ENCODE data around the gene UBXN11. TPM values are rescaled to one million over a fixed set of nuclear protein-coding genes. Genes with fewer than 3 reads are reported as not detected.
A peak's percentile ranks its signal among the peaks of the same experiment; 100 is the strongest.

Gene UBXN11
- total RNA-seq, 1 donor from 2014 or later = 30.3 TPM

DNA sequence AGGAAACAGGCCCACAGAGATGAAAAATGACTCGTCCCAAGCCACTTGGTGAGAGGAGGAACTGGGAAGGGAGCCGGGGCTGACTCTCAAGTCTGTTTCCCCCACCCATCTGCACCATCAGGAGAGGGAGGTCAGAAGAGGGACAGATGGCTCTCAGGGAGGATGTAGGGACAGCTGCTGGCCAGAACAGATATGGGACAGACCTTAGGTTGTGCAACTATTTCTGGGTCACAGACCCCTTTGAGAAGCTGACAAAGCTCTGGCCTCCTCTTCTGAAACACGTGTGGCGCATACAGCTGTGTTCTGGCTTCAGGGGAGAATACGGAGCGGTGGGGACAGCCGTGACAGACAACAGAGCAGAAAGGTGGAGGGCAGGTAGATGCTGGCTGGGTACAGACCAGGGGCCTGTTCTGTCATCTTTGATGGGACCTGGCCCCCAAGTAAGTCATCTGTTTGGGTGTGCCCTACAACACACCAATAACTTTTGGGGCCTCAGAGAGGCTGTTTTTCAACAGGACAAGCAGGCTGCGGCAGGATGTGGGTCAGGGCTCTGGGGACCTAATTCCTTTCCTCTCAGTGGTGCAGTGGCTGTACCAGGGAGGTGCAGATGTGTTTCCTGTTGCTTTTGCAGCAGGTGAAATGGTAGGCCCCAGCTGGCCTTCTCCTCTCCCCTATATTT, 19.3 kb downstream of the UBXN11 start:
- no peak for DNase-seq (ENCODE audit: low spot score)

DNA sequence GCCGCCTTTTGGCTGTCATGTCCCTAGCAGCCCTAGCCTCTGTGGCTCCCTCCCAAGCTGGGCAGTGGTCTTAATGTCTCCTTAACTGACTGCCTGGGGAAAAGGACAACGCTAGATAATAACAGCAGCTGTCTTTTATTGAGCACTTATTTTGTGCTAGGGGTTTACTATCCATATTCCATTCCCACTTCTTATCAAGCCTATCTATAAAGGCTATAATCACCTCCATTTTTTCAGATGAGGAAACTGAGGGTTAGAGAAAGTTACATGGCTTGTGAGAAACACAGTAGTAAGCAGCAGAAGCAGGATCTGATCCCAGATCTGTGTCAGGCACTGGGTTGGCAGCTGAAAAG, 20.4 kb downstream of the UBXN11 start:
- no peak for DNase-seq (ENCODE audit: low spot score)

- DNase-seq (ENCODE audit: low spot score) = no peak
These were observed 20.9 kb downstream of the UBXN11 start for GRCh38 chr1:26285366-26286063.

- peak; percentile 79 for DNase-seq (ENCODE audit: low spot score)
These were observed 21.7 kb downstream of the UBXN11 start for GRCh38 chr1:26284597-26285347.

DNA sequence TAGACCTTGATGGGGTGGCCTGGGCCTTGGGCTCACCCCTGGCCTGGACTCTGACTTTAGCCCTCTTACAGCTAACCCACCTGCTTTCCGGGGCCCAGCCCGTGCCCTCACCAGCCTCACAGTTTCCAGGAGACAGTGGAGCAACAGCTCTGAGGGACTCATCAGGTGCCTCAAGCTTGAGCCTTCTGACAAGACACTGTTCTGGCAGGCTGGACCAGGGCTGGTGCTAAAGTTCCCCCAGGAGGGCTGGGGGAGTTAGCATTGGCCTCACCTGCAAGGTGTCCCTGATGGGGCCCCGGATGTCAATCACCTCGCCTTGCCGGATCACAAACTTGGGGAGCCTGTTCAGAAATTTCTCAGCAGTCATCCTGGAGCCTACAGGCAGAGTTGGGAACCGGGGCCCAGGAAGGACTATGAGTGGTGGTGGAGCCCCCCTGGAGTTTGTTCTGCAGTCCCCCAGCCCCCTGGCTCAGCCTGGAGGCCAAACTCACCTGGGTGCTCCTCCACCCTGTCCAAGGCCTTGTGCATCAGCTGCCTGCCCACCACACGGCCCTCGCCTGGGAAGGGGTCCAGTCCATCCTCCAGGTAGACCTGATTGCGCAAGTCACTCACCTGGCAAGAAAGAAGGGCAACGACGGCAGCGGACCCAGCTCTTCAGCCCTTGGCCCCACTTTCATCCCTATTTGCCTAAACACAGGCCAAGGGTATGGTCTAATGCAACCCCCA, 22.4 kb downstream of the UBXN11 start:
- DNase-seq (ENCODE audit: low spot score) = no peak

- no peak for DNase-seq (ENCODE audit: low spot score)
These were observed 23.1 kb downstream of the UBXN11 start for GRCh38 chr1:26283279-26283853.

- no peak for DNase-seq (ENCODE audit: low spot score)
These were observed 24.0 kb downstream of the UBXN11 start for GRCh38 chr1:26282401-26282918.

DNA sequence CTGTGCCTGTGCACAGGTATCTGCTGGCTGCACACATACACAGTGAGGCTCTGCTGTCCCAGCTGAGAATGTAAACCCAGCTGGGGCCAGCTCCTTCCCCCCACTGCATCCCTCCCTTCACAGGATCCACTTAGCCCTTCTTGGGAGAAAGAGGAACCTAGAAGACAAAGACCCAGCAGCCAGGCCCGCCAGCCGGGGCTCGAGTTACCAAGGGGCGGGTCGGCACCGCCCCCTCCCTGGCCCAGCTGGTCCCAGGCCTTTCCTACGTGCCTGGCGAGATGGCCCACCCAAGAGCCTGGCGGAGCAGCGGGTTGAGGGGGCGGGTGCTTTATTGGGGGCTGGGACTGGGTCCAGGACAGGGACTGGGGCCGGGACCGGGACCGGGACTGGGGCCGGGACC, 24.5 kb downstream of the UBXN11 start:
- DNase-seq (ENCODE audit: low spot score) = no peak

DNA sequence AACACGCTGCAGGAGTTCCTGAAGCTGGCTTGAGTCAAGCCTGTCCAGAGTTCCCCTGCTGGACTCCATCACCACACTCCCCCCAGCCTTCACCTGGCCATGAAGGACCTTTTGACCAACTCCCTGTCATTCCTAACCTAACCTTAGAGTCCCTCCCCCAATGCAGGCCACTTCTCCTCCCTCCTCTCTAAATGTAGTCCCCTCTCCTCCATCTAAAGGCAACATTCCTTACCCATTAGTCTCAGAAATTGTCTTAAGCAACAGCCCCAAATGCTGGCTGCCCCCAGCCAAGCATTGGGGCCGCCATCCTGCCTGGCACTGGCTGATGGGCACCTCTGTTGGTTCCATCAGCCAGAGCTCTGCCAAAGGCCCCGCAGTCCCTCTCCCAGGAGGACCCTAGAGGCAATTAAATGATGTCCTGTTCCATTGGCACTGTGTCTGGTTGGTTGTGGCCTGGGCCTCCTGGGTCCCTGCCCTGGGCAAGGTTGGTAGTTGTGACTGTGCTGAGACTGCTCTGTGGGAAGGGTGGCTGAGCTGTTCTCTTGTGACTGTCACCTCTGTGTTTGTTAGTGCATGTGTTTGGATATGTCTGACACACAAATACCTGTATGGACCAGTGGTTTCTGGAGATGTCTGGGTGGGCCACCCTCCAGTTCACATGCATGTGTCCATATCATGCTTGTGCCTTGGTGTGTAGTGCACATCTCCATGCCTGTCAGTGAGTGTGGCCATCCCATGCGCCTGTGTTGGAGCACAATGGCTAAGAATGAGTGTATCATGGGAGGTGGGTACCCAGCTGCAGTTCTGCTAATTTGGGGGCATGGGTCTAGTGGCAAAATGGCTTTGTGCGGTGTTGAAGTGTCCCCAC, 25.1 kb downstream of the UBXN11 start:
- no peak for DNase-seq (ENCODE audit: low spot score)

GRCh38 chr1:26280333-26281042, 25.9 kb downstream of the UBXN11 start:
- no peak for DNase-seq (ENCODE audit: low spot score)

GRCh38 chr1:26279456-26280332, 26.7 kb downstream of the UBXN11 start, which contains the start of gene SH3BGRL3:
Gene SH3BGRL3, plus strand, starts transcription at chr1:26280086. Its CDS starts 70 bp downstream, at chr1:26280156.
- DNase-seq (ENCODE audit: low spot score) = peak; percentile 88

- DNase-seq (ENCODE audit: low spot score) = no peak
These were observed 27.5 kb downstream of the UBXN11 start for GRCh38 chr1:26278724-26279455.

DNA sequence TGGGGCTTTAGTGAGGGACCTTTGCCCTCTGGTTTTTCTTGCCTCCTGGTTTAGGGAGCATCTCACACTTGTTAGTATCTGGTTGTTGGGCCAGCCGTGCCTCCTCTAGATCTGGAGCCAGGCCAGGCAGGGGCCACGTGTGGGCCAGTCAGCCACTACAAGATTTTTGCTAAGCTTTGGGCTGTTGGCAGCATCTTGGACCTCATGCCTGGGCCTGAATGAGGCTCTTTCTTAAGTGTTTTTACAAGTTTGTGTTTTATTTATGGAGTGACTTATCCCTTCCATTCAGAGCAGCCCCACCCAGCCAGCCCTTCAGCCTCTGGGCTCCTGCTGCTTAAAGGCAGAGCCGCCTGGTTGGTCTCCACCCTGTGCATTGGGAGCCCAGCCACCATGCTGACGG, 28.1 kb downstream of the UBXN11 start:
- peak; percentile 82 for DNase-seq (ENCODE audit: low spot score)

DNA sequence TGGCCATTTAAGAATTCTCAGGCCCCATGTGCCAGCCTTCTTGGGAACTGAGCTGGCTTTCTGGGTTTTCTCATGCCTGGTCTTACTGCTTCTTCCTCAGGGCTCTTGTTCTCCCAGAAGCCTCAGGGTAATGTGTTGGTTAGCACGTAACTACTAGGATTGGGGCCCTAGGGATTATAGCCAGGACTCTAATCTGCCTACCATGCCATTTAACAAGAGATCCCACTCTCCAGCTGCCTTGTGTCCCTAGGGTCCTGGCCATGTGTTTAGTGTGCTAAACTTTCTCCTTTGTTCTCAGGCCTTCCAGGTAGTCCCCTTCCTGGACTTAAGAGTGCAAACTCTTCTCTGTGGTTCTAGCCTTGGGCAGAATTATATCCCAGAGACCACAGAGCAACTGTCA, 28.7 kb downstream of the UBXN11 start:
- no peak for DNase-seq (ENCODE audit: low spot score)

- DNase-seq (ENCODE audit: low spot score) = no peak
These were observed 29.2 kb downstream of the UBXN11 start for GRCh38 chr1:26277261-26277661.

GRCh38 chr1:26276432-26276838, 30.0 kb downstream of the UBXN11 start:
- no peak for DNase-seq (ENCODE audit: low spot score)

DNA sequence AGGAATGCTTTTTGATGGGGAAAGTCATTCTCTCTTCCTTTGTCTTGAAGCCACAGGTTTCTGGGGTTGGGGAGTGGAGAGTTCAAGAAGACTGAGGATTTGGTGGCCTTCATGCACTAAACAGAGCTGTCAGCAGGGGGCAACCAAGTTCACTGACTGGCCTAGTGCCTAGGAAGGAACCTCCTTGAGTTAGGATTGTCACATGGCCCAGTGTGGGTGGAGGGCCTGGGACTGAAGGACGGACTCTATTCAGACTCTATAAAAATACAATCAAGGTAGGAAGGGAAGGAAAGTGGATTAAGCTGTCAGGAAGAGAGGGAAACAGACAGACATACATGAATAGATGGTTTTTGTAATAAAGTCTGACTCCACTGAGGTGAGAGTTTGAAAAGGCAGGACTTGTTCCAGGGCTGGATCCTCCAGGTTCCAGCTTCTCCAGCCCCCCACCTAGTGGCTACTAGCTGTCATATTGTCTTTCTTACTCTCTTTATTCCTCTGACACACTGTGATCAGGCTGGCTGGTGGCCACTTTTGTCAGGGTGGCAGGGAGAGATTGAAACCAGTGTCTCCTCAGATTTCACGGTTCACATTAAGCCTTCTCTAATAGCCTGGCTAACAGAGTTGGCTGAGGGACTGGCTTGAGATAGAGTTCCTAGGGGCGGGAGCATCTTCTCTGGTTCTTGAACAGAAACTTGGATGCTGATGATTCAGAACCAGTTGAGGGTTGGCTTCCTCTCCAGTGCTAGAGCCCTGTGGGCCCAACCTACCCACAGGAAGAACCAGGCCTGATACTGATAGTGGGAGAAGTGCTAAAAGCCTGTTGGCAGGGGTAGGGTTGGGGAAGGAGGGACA, 30.6 kb downstream of the UBXN11 start:
- DNase-seq (ENCODE audit: low spot score) = peak; percentile 87

Data from ureter (tissue), 1 donor.